Measurements from ENCODE around the gene CUEDC2.
A peak's percentile ranks its signal among the peaks of the same experiment; 100 is the strongest.

Gene CUEDC2

DNA sequence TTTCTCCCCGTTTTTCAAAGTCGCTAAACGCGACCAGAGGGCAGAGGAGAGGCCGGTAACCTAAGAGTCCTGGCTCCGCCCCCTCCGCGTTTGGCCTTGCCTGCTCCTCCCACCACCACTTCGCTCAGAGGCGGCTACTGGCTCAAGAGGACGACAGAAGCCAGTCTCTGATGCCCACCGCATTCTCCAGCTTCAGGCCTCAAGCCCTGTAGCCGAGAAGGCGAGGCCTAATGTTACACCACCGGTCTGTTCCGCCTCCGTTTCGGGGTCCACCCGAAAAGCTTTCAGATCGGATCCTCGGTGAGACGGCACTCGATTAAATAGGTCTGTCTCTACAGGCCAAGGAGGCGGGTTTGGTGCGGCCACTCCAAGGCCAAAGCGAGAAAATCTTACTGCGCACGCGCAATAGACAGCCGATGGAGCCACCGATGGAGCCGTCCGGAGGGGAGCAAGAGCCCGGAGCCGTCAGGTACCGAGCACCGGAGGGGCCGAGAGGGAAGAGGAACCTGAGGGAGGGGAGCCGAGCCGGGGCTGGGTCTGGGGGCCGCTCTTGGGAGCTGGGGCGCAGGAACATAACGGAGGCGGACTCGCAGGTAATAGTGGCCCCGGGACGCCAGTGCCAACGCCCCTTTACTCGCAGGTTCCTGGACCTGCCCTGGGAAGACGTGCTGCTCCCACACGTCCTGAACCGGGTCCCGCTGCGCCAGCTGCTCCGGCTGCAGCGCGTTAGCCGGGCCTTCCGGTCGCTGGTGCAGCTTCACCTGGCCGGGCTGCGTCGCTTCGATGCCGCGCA, 11.5 kb downstream of the CUEDC2 start, which contains the start of gene FBXL15:
TSS of gene FBXL15 (plus strand) at position 123 of the 793 bp plus-strand sequence. CDS start at position 417, 294 bp downstream.
- DNase-seq (ENCODE audit: low read depth), result peak; percentile 91
- TF ChIP-seq, protein P1, sequence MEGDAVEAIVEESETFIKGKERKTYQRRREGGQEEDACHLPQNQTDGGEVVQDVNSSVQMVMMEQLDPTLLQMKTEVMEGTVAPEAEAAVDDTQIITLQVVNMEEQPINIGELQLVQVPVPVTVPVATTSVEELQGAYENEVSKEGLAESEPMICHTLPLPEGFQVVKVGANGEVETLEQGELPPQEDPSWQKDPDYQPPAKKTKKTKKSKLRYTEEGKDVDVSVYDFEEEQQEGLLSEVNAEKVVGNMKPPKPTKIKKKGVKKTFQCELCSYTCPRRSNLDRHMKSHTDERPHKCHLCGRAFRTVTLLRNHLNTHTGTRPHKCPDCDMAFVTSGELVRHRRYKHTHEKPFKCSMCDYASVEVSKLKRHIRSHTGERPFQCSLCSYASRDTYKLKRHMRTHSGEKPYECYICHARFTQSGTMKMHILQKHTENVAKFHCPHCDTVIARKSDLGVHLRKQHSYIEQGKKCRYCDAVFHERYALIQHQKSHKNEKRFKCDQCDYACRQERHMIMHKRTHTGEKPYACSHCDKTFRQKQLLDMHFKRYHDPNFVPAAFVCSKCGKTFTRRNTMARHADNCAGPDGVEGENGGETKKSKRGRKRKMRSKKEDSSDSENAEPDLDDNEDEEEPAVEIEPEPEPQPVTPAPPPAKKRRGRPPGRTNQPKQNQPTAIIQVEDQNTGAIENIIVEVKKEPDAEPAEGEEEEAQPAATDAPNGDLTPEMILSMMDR (IDR thresholded peaks at IDR 0.05; ENCODE audit: control insufficient read depth, extremely low read depth, insufficient read depth), result no peak

DNA sequence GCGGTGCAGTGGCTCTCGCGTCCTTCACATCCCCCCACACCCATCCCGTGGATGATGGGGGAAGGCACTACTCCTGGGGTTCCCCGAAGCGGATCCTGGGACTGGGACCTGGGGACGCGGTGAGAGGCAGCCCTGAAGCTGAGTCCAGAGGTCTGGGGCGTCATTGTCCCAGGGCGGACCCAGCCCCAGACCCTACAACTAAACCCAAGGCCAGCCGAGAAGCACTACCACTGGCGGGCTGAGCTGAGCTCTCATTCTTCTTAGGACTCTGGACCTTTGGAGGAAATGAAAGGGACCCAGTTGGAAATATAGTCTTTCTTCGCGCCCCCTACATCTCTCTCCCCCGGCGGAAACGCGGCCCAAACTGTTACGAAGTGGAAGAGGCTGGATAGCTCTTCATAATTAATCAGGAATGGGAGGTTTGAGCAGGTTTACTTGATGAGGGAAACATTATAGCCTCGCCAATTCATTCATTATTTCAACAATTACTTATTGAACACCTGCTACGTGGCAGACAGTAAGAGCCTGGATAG, 12.1 kb downstream of the CUEDC2 start:
- TF ChIP-seq, protein P1 (IDR thresholded peaks at IDR 0.05; ENCODE audit: control insufficient read depth, extremely low read depth, insufficient read depth), result no peak
- DNase-seq (ENCODE audit: low read depth), result no peak
- H3K4me3 ChIP-seq (ENCODE audit: low read depth, low read length), result peak overlapping the region; percentile 92

More for the DNA sequence above, 11.5 kb downstream of the CUEDC2 start, which contains the start of gene FBXL15:
- peak within 1 kb of the TSS; percentile 92 for H3K4me3 ChIP-seq (ENCODE audit: low read depth, low read length)

DNA sequence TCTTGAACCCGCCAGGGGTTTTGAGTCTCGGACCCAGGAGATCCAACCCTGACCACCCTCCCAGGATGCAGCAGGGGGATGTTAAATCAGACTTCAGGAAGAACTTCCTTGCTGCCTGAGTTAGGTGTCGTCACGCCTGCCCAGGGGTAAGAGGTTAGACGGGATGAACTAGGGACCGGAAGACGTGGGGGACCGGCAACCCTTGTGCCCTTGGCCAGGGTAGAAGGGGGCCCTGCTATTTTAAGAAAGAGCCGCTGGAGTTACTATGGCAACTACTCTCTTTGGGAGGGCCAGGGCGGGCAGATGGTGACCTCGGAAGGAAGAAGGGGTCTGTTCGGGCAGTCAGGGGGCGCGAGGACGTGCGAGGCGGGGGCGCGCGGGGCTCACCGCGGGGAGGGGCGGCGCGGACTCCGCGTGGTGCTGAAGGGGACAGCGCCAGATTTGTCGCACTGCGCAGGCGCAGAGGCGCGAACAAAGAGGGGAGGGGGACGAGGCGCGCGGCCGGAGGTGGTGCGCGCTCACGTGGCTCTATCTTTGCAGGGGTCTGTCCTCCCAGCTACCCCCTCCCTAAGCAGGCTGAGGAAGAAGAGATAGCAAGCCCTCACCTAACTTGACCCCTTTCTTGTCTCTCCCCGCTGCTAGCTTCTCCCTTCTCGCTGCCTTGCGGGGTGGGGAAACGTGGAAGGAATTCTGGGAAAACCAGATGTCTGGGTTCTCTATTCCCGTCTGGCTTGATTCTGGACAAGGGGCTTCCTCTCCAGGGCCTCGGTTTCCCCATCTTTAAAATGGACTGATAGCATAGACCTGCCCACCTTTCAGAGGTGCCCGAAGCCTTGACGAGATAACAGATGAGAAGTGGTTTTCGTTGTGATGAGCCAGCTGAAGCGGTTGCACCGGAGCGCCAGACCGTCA, 12.8 kb downstream of the CUEDC2 start:
- TF ChIP-seq, protein P1 (IDR thresholded peaks at IDR 0.05; ENCODE audit: control insufficient read depth, extremely low read depth, insufficient read depth), result no peak
- peak overlapping the region; percentile 92 for H3K4me3 ChIP-seq (ENCODE audit: low read depth, low read length)
- DNase-seq (ENCODE audit: low read depth), result no peak

DNA sequence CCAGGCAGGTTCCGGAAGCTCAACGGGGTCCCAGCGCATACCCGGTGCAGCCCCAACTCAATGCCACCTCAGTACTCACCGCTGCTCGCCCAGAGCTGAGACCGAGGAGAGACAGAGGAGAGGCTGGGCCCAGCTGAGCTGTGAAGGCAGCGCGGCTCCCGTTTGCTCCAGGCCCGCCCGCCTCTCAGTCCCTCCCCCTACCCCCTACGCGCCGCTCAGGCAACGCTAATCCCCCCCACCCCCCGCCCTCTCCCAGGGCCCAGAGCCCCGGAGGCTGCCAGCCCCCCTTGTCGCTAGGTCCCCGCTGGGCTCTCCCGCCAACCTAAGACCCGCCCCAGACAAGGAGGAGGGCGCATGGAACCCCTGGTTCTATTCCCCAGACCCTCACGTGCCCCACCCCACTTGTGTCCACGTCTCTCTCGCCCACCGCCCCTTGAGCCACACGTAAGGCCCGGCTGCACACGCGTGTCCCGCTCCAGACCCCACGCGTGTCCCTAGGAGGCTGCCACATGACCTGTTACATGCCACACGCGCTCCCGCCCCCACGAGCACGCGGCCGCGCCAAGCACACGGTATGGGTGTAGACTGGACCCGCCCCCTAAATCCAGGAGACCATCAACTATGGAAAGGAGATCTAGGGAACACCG, 13.6 kb downstream of the CUEDC2 start, which contains the start of gene PSD:
TSS of gene PSD (minus strand) at position 164 of the 647 bp plus-strand sequence. CDS start 1,747 bp downstream, outside the sequence.
- peak within 1 kb of the TSS; percentile 92 for H3K4me3 ChIP-seq (ENCODE audit: low read depth, low read length)
- DNase-seq (ENCODE audit: low read depth), result no peak
- TF ChIP-seq, protein P1 (IDR thresholded peaks at IDR 0.05; ENCODE audit: control insufficient read depth, extremely low read depth, insufficient read depth), result no peak

DNA sequence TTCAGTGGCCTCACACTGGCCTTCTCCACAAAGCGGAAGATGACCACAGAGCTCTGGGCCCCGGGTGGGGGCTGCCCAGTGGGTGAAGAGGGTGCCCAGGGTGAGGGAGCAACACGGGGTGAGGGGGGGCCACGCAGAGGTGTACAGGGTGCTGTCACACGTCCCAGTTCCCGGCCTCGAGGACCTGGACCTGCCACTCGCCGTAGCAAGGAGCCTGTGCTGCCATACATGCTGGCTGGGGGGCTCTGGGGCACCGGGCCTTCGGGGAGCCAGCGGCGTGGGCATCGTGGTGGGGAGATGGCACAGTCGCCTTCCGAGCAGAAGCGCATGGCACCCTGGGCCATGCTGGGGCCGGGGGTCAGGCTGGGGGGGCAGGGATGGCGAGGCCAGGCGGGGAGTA, 15.7 kb downstream of the CUEDC2 start:
- no peak for DNase-seq (ENCODE audit: low read depth)
- TF ChIP-seq, protein P1 (IDR thresholded peaks at IDR 0.05; ENCODE audit: control insufficient read depth, extremely low read depth, insufficient read depth), result no peak
- H3K4me3 ChIP-seq (ENCODE audit: low read depth, low read length), result no peak overlapping the region

DNA sequence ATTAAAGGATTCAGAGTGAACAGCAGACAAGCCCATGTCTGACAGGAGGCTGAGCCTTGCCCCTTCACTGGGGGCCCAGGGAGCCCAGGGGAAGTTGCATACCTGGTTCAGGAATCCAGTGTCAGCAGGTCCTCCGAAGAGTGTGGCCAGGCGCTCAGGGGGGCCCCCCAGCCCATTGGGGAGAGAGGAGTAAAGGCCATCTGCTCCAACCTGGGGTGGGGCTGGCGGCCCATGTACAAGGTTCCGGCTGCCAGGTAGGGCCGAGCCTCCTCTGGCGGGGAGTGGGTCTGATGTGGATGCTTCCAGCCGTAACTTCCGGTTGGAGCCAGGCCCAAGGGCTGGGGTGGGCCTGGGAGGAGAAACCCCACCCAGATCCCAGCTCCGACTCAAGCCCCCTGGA, 16.1 kb downstream of the CUEDC2 start:
- DNase-seq (ENCODE audit: low read depth), result no peak
- TF ChIP-seq, protein P1 (IDR thresholded peaks at IDR 0.05; ENCODE audit: control insufficient read depth, extremely low read depth, insufficient read depth), result no peak
- no peak overlapping the region for H3K4me3 ChIP-seq (ENCODE audit: low read depth, low read length)

Measured in LNCaP clone FGC (cell line).